AG04450 (cell line): ENCODE data around the gene SLC27A3. TPM values are rescaled to one million over a fixed set of nuclear protein-coding genes. Genes with fewer than 3 reads are reported as not detected.

ENCODE experiments used
- CTCF ChIA-PET: fragments of 300-600, 350-600 bp; formaldehyde crosslinking; extraction: SDS; loops from one replicate; lab custom pipeline; 2022; ENCODE audit warnings: antibody characterized with exemption, inconsistent platforms; lab: Charles Lee
- POLR2A ChIA-PET: fragments of 350-600 bp; formaldehyde crosslinking; extraction: SDS; loops from one replicate; lab custom pipeline; 2021; ENCODE audit warnings: antibody characterized with exemption, inconsistent platforms; lab: Yijun Ruan, JAX
- DNase-seq: peaks from one replicate; pipeline ENCODE4 v3.0.0-alpha.2; 2011; ENCODE audit warnings: low read depth, low spot score
- H3K27ac ChIP-seq: one replicate; pipeline ENCODE4 v1.5.1; 2012; ENCODE audit warnings: low read depth, low read length, control low read depth
- H3K27me3 ChIP-seq: one replicate; pipeline ENCODE4 v1.6.0; 2012; ENCODE audit warnings: low read length; ENCODE audit not compliant: control insufficient read depth, insufficient read depth
- H3K4me3 ChIP-seq: 2 replicates; pipeline ENCODE4 v1.5.1; 2011; ENCODE audit warnings: mild to moderate bottlenecking, low read depth, low read length, control low read depth
- H3K9me3 ChIP-seq: 2 replicates; pipeline ENCODE4 v1.5.1; 2012; ENCODE audit warnings: low read length; ENCODE audit not compliant: control insufficient read depth, insufficient read depth
- CTCF ChIP-seq: IDR thresholded peaks from 2 replicates; pipeline ENCODE4 v1.5.1; 2011; ENCODE audit warnings: low read depth, low read length, control low read depth, inconsistent platforms
- polyA plus RNA-seq: library from polyadenylated mRNA; depleted of rRNA; stranded (reverse); fragments of >200 nt; gene quantifications from 2 replicates; pipeline ENCODE4 v1.2.3, GENCODE V29; 2011

The SLC27A3 gene
- polyA plus RNA-seq, 1 experiment = 9.9 TPM

- TF ChIP-seq CTCF = peak; percentile 48
- no peak for DNase-seq
- no peaks in the 10 kb centered on the region; the same call in 1 of the 2 replicates for H3K9me3 ChIP-seq
- CTCF ChIA-PET = interaction anchor here (0.5 to 4.2 kb wide), 8 partner anchors 8 to 420 kb away, joined by 3 to 16 read pairs (median 3); partner anchors contain the start of gene RAB13
- POLR2A ChIA-PET = no interaction called here
- H3K27ac ChIP-seq = no peak overlapping the region
- H3K4me3 ChIP-seq = no peak overlapping the region
- H3K27me3 ChIP-seq = no peaks in the 10 kb centered on the region
Observed at GRCh38 chr1:153771841-153772593, 3.2 kb upstream of the SLC27A3 start.

- ChIA-PET CTCF (interaction anchor here (1.0 to 4.2 kb wide), 2 partner anchors 96 to 214 kb away, joined by 3 to 16 read pairs; partner anchors contain the start of gene RAB13), POLR2A (interaction anchor here (1.5 kb wide), 1 partner anchor 10 kb away, joined by 6 read pairs; no protein-coding TSS in a partner anchor)
- TF ChIP-seq CTCF = no peak
- no peaks in the 10 kb centered on the region for H3K27me3 ChIP-seq
- H3K27ac ChIP-seq = no peak overlapping the region
- no peak overlapping the region for H3K4me3 ChIP-seq
- no peaks in the 10 kb centered on the region; the same call in 1 of the 2 replicates for H3K9me3 ChIP-seq
- DNase-seq = no peak
Observed at GRCh38 chr1:153773096-153773921, 1.9 kb upstream of the SLC27A3 start.

- no peak for DNase-seq
- no peaks in the 10 kb centered on the region; the same call in 1 of the 2 replicates for H3K9me3 ChIP-seq
- H3K27ac ChIP-seq = no peak overlapping the region
- CTCF ChIA-PET = interaction anchor here (4.2 kb wide), 1 partner anchor 213 kb away, joined by 16 read pairs; the partner anchor contains the start of gene RAB13
- H3K27me3 ChIP-seq = no peaks in the 10 kb centered on the region
- TF ChIP-seq CTCF = no peak
- POLR2A ChIA-PET = interaction anchor here (1.5 kb wide), 1 partner anchor 10 kb away, joined by 6 read pairs; no protein-coding TSS in a partner anchor
- no peak overlapping the region for H3K4me3 ChIP-seq
Observed at GRCh38 chr1:153774026-153774595, 1.1 kb upstream of the SLC27A3 start.

- H3K27ac ChIP-seq = no peak overlapping the region
- no peak for DNase-seq
- no peaks in the 10 kb centered on the region for H3K27me3 ChIP-seq
- H3K9me3 ChIP-seq = no peaks in the 10 kb centered on the region; the same call in 1 of the 2 replicates
- POLR2A ChIA-PET = interaction anchor here (1.0 to 1.4 kb wide), 4 partner anchors 8 to 364 kb away, joined by 3 to 7 read pairs (median 6); partner anchors contain the start of gene RPS27
- CTCF ChIA-PET = interaction anchor here (1.0 to 4.2 kb wide), 2 partner anchors 211 to 265 kb away, joined by 3 to 16 read pairs; partner anchors contain the start of gene RAB13
- TF ChIP-seq CTCF = no peak
- peak overlapping the region; percentile 73 for H3K4me3 ChIP-seq
Observed at GRCh38 chr1:153775458-153776327, 486 bp downstream of the SLC27A3 start.
